GM18526 (cell line): ENCODE measurements around the gene AHDC1.

Experiments
- POLR2A ChIP-seq: IDR thresholded peaks from 3 replicates; pipeline ENCODE4 v1.6.1; 2011; ENCODE audit not compliant: insufficient read length; ENCODE audit errors: extremely low read depth

Gene AHDC1

GRCh38 chr1:27560268-27561123 is 43.4 kb downstream of the AHDC1 start:
- no peak for TF ChIP-seq POLR2A

GRCh38 chr1:27559466-27560030 is 44.4 kb downstream of the AHDC1 start:
- no peak for TF ChIP-seq POLR2A

- TF ChIP-seq POLR2A = no peak
Observed at GRCh38 chr1:27557596-27558340, 46.2 kb downstream of the AHDC1 start.

GRCh38 chr1:27556781-27557595 is 47.0 kb downstream of the AHDC1 start:
- no peak for TF ChIP-seq POLR2A

GRCh38 chr1:27556435-27556780 is 47.5 kb downstream of the AHDC1 start:
- TF ChIP-seq POLR2A = no peak

- TF ChIP-seq POLR2A = no peak
Observed at GRCh38 chr1:27555700-27556424, 48.1 kb downstream of the AHDC1 start.

GRCh38 chr1:27554759-27555699 is 48.9 kb downstream of the AHDC1 start:
- no peak for TF ChIP-seq POLR2A

- no peak for TF ChIP-seq POLR2A
Observed at GRCh38 chr1:27554293-27554692, 49.7 kb downstream of the AHDC1 start.

GRCh38 chr1:27552911-27553420 is 51.0 kb downstream of the AHDC1 start:
- no peak for TF ChIP-seq POLR2A

GRCh38 chr1:27551953-27552312 is 52.0 kb downstream of the AHDC1 start:
- TF ChIP-seq POLR2A = no peak

- no peak for TF ChIP-seq POLR2A
Observed at GRCh38 chr1:27551170-27551952, 52.6 kb downstream of the AHDC1 start.

- TF ChIP-seq POLR2A = no peak
Observed at GRCh38 chr1:27550510-27551169, 53.3 kb downstream of the AHDC1 start.
